Sigmoid colon (tissue), 7 donors: ENCODE results near the gene ADCY2. TPM values are rescaled to one million over a fixed set of nuclear protein-coding genes. Genes with fewer than 3 reads are reported as not detected.

Experiments
- DNase-seq: peaks from one replicate; pipeline ENCODE4 v3.0.0-alpha.2; 2019
- H3K27ac ChIP-seq, 4 donors: fragments of 200-600 bp; sonication (generic); one replicate each; pipeline ENCODE4 v1.5.1; 2016 to 2019; ENCODE audit warnings: mild to moderate bottlenecking in 1 of 4
- H3K27me3 ChIP-seq, 3 donors: fragments of 200-600 bp; sonication (generic); one replicate each; pipeline ENCODE4 v1.5.1; 2019; ENCODE audit warnings: mild to moderate bottlenecking in 1 of 3
- H3K36me3 ChIP-seq, 4 donors: fragments of 200-600 bp; sonication (generic); one replicate each; pipeline ENCODE4 v1.5.1; 2016 to 2019
- H3K4me1 ChIP-seq, 4 donors: fragments of 200-600 bp; sonication (generic); one replicate each; pipeline ENCODE4 v1.5.1; 2017 to 2019
- H3K4me3 ChIP-seq, 4 donors: fragments of 200-600 bp; sonication (generic); one replicate each; pipeline ENCODE4 v1.5.1; 2017 to 2019; ENCODE audit warnings: mild to moderate bottlenecking in 2 of 4, moderate library complexity in 1 of 4
- H3K9me3 ChIP-seq, 4 donors: fragments of 200-600 bp in 3 of 4; sonication (generic) in 3 of 4; one replicate each; pipeline versions ENCODE4 v1.5.1 to v1.6.1; 2013 to 2019
- CTCF ChIP-seq, 4 experiments: fragments of 450-650 bp in 3 of 4; fragments of 200-600 bp in 1 of 4; IDR thresholded peaks; one replicate each; pipeline ENCODE4 v1.5.1; 2016 to 2019; ENCODE audit warnings: antibody characterized with exemption in 4 of 4, mild to moderate bottlenecking in 3 of 4, moderate library complexity in 2 of 4
- EP300 ChIP-seq, 4 donors: sonication (generic); formaldehyde crosslinking; IDR thresholded peaks; one replicate each; pipeline ENCODE4 v1.6.1; 2017; ENCODE audit warnings: antibody characterized with exemption in 4 of 4
- POLR2A ChIP-seq, 2 donors: fragments of 450-650 bp; IDR thresholded peaks; one replicate each; pipeline ENCODE4 v1.6.1; 2016; ENCODE audit warnings: antibody characterized with exemption in 2 of 2, mild to moderate bottlenecking in 2 of 2, moderate library complexity in 2 of 2
- POLR2AphosphoS5 ChIP-seq, 4 donors: sonication (generic); formaldehyde crosslinking; IDR thresholded peaks; one replicate each; pipeline ENCODE4 v1.6.1; 2017; ENCODE audit warnings: antibody characterized with exemption in 4 of 4
- WGBS, 2 donors: extraction: QIAGEN DNeasy Blood & Tissue Kit; methylation state at CpG; one replicate each; pipeline ENCODE4 v1.1.7; 2013; 5-methylcytosine and 5-hydroxymethylcytosine counted together
- intact Hi-C: fragments of 100-400 bp; cut with DNase I; formaldehyde crosslinking; loops from one replicate; pipeline ENCODE4 v1.15.1; 2023
- polyA plus RNA-seq, 3 donors: library from polyadenylated mRNA; stranded (reverse); fragments of 200-250 nt; gene quantifications; one replicate each; pipeline ENCODE4 v1.2.3, GENCODE V29; 2013
- total RNA-seq, 4 donors: library from RNA; depleted of rRNA; stranded (reverse); fragments of >200 nt; gene quantifications; one replicate each; pipeline ENCODE4 v1.1.0, GENCODE V29; 2016
- donor health status: healthy with polysubstance abuse.
- donor health status: Bipolar disorder and iron deficiency.
- donor health status: healthy.

ADCY2 gene
- total and polyA plus RNA-seq, 7 donors: 0.69 to 9.5 (median 4.4) TPM

GRCh38 chr5:7374186-7374585 is 21.8 kb upstream of the ADCY2 start:
- TF ChIP-seq CTCF (IDR thresholded peaks at IDR 0.05) (no peak), EP300 (IDR thresholded peaks at IDR 0.05) (no peak), POLR2AphosphoS5 (IDR thresholded peaks at IDR 0.05) (no peak), POLR2A (IDR thresholded peaks at IDR 0.05) (no peak)
- Histone ChIP-seq H3K27me3 (no peaks in the 10 kb centered on the region), H3K4me3 (no peak overlapping the region), H3K36me3 (no peaks in the 10 kb centered on the region), H3K27ac (no peak overlapping the region), H3K9me3 (no peaks in the 10 kb centered on the region), H3K4me1 (no peaks in the 10 kb centered on the region)
- DNase-seq: no peak
- WGBS, 2 donors: 73 to 82% methylated on average over 4 of the region's 4 CpGs
- intact Hi-C loops: no loop called here

GRCh38 chr5:7375457-7375856 is 20.5 kb upstream of the ADCY2 start:
- TF ChIP-seq CTCF (IDR thresholded peaks at IDR 0.05) (no peak), POLR2A (IDR thresholded peaks at IDR 0.05) (no peak), EP300 (IDR thresholded peaks at IDR 0.05) (no peak), POLR2AphosphoS5 (IDR thresholded peaks at IDR 0.05) (no peak)
- H3K27me3 ChIP-seq: no peaks in the 10 kb centered on the region
- WGBS, 2 donors: 77 to 84% methylated on average over 4 of the region's 4 CpGs
- H3K4me3 ChIP-seq: no peak overlapping the region
- no peak for DNase-seq
- no peak overlapping the region for H3K27ac ChIP-seq
- no peaks in the 10 kb centered on the region for H3K36me3 ChIP-seq
- H3K4me1 ChIP-seq: no peaks in the 10 kb centered on the region
- intact Hi-C loops: no loop called here
- H3K9me3 ChIP-seq: no peaks in the 10 kb centered on the region

GRCh38 chr5:7376871-7377270 is 19.1 kb upstream of the ADCY2 start:
- Histone ChIP-seq H3K27me3 (no peaks in the 10 kb centered on the region), H3K36me3 (no peaks in the 10 kb centered on the region), H3K4me1 (no peaks in the 10 kb centered on the region), H3K9me3 (no peaks in the 10 kb centered on the region), H3K27ac (no peak overlapping the region), H3K4me3 (no peak overlapping the region)
- DNase-seq: no peak
- TF ChIP-seq EP300 (IDR thresholded peaks at IDR 0.05) (no peak), CTCF (IDR thresholded peaks at IDR 0.05) (no peak), POLR2AphosphoS5 (IDR thresholded peaks at IDR 0.05) (no peak), POLR2A (IDR thresholded peaks at IDR 0.05) (no peak)
- intact Hi-C loops: no loop called here
- 61 to 77% methylated on average over 3 of the region's 3 CpGs for WGBS, 2 donors

GRCh38 chr5:7377761-7378160 is 18.2 kb upstream of the ADCY2 start:
- intact Hi-C loops: no loop called here
- TF ChIP-seq POLR2A (IDR thresholded peaks at IDR 0.05) (no peak), CTCF (IDR thresholded peaks at IDR 0.05) (no peak), EP300 (IDR thresholded peaks at IDR 0.05) (no peak), POLR2AphosphoS5 (IDR thresholded peaks at IDR 0.05) (no peak)
- WGBS, 2 donors: 9 to 39% methylated on average over 2 of the region's 2 CpGs
- no peaks in the 10 kb centered on the region for H3K9me3 ChIP-seq
- DNase-seq: no peak
- no peak overlapping the region for H3K27ac ChIP-seq
- no peaks in the 10 kb centered on the region for H3K4me1 ChIP-seq
- H3K36me3 ChIP-seq: no peaks in the 10 kb centered on the region
- no peak overlapping the region for H3K4me3 ChIP-seq
- no peaks in the 10 kb centered on the region for H3K27me3 ChIP-seq

GRCh38 chr5:7382588-7382987 is 13.3 kb upstream of the ADCY2 start:
- 75 to 79% methylated on average over 2 of the region's 2 CpGs for WGBS, 2 donors
- TF ChIP-seq POLR2AphosphoS5 (IDR thresholded peaks at IDR 0.05) (no peak), EP300 (IDR thresholded peaks at IDR 0.05) (no peak), POLR2A (IDR thresholded peaks at IDR 0.05) (no peak), CTCF (IDR thresholded peaks at IDR 0.05) (no peak)
- no peak for DNase-seq
- Histone ChIP-seq H3K4me1 (no peaks in the 10 kb centered on the region), H3K9me3 (no peaks in the 10 kb centered on the region), H3K27me3 (no peaks in the 10 kb centered on the region), H3K4me3 (no peak overlapping the region), H3K36me3 (no peaks in the 10 kb centered on the region), H3K27ac (no peak overlapping the region)
- intact Hi-C loops: no loop called here
